ENCODE data around the gene PAMR1. TPM values are rescaled to one million over a fixed set of nuclear protein-coding genes. Genes with fewer than 3 reads are reported as not detected.

Gene PAMR1
- total RNA-seq, 1 donor: 49.9 TPM

DNA sequence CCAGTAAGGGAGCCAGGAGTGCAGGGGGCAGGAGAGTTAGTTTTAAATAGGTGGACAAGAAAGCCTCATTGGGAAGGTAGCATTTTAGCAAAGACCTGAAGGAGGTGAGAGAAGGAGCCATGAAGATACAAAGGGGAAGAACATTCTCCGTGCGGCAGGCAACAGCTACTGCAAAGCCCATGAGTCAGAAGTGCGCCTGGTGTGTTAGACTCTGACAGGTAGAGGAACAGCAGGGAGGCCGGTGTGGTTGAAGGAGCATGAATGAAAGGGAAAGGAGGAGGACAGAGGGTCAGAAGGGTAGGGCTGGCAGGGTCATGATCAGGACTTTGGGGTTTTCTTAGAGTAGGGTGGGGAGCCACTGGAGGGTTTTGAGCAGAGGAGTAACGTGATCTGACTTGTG, 34.5 kb upstream of the PAMR1 start:
- no peaks in the 10 kb centered on the region for H4K20me1 ChIP-seq (ENCODE audit: insufficient read depth, low read length)
- H3K36me3 ChIP-seq (ENCODE audit: insufficient read depth, low read length): no peaks in the 10 kb centered on the region
- H3K27me3 ChIP-seq (ENCODE audit: insufficient read depth, low read length): no peaks in the 10 kb centered on the region
- no peak overlapping the region for H2AFZ ChIP-seq (ENCODE audit: low read length)
- no peaks in the 10 kb centered on the region for H3K9me3 ChIP-seq (ENCODE audit: low read depth, low read length)
- H3K4me2 ChIP-seq (ENCODE audit: insufficient read depth, low read length): no peak overlapping the region
- no peaks in the 10 kb centered on the region for H3K79me2 ChIP-seq (ENCODE audit: insufficient read depth, low read length)
- DNase-seq (ENCODE audit: insufficient read length, low spot score, missing footprints): no peak
- peaks cover 23% of the 10 kb centered on the region for H3K4me1 ChIP-seq (ENCODE audit: insufficient read depth, low read length)
- no peak for TF ChIP-seq CTCF (IDR thresholded peaks at IDR 0.05; ENCODE audit: extremely low read depth, low read depth, low read length)
- H3K27ac ChIP-seq (ENCODE audit: low read depth, low read length): no peak overlapping the region
- no peak overlapping the region for H3K4me3 ChIP-seq (ENCODE audit: insufficient read depth, low read length)

- peak; percentile 76 for DNase-seq (ENCODE audit: insufficient read length, low spot score, missing footprints)
- H2AFZ ChIP-seq (ENCODE audit: low read length): no peak overlapping the region
- H3K4me3 ChIP-seq (ENCODE audit: insufficient read depth, low read length): no peak overlapping the region
- H3K79me2 ChIP-seq (ENCODE audit: insufficient read depth, low read length): no peaks in the 10 kb centered on the region
- H3K27ac ChIP-seq (ENCODE audit: low read depth, low read length): no peak overlapping the region
- no peaks in the 10 kb centered on the region for H3K36me3 ChIP-seq (ENCODE audit: insufficient read depth, low read length)
- H3K4me1 ChIP-seq (ENCODE audit: insufficient read depth, low read length): peaks cover 29% of the 10 kb centered on the region
- no peak for TF ChIP-seq CTCF (IDR thresholded peaks at IDR 0.05; ENCODE audit: extremely low read depth, low read depth, low read length)
- no peaks in the 10 kb centered on the region for H4K20me1 ChIP-seq (ENCODE audit: insufficient read depth, low read length)
- no peaks in the 10 kb centered on the region for H3K9me3 ChIP-seq (ENCODE audit: low read depth, low read length)
- H3K4me2 ChIP-seq (ENCODE audit: insufficient read depth, low read length): no peak overlapping the region
- no peaks in the 10 kb centered on the region for H3K27me3 ChIP-seq (ENCODE audit: insufficient read depth, low read length)
Observed at GRCh38 chr11:35558513-35558912, 33.1 kb upstream of the PAMR1 start.

DNA sequence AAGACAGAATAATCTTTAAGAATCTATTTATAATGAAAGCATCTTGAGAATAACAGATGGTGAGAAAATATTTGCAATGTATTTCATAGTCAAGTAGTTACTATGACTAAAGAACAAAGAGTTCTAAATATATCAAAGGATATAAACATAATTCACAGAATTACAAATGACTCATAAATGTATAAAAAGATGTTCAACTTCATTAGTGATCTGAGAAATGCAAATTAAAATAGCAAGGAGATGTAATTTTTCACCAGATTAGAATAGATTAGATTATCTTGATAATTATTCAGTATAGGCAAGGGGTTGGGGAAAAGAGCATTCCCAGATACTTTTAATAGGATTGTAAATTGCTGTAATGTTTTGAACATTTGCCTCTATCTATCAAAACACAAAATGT, 30.1 kb upstream of the PAMR1 start:
- DNase-seq (ENCODE audit: insufficient read length, low spot score, missing footprints): peak; percentile 78
- no peak overlapping the region for H3K4me2 ChIP-seq (ENCODE audit: insufficient read depth, low read length)
- no peaks in the 10 kb centered on the region for H3K36me3 ChIP-seq (ENCODE audit: insufficient read depth, low read length)
- H3K27me3 ChIP-seq (ENCODE audit: insufficient read depth, low read length): no peaks in the 10 kb centered on the region
- no peaks in the 10 kb centered on the region for H3K9me3 ChIP-seq (ENCODE audit: low read depth, low read length)
- H3K27ac ChIP-seq (ENCODE audit: low read depth, low read length): peak overlapping the region; percentile 76
- no peak overlapping the region for H2AFZ ChIP-seq (ENCODE audit: low read length)
- no peaks in the 10 kb centered on the region for H4K20me1 ChIP-seq (ENCODE audit: insufficient read depth, low read length)
- peaks cover 29% of the 10 kb centered on the region for H3K4me1 ChIP-seq (ENCODE audit: insufficient read depth, low read length)
- TF ChIP-seq CTCF (IDR thresholded peaks at IDR 0.05; ENCODE audit: extremely low read depth, low read depth, low read length): no peak
- H3K79me2 ChIP-seq (ENCODE audit: insufficient read depth, low read length): no peaks in the 10 kb centered on the region
- H3K4me3 ChIP-seq (ENCODE audit: insufficient read depth, low read length): no peak overlapping the region

GRCh38 chr11:35554491-35555437, 29.3 kb upstream of the PAMR1 start:
- Histone ChIP-seq H3K4me3 (ENCODE audit: insufficient read depth, low read length) (no peak overlapping the region), H3K36me3 (ENCODE audit: insufficient read depth, low read length) (no peaks in the 10 kb centered on the region), H2AFZ (ENCODE audit: low read length) (peak overlapping the region; percentile 57), H3K27me3 (ENCODE audit: insufficient read depth, low read length) (no peaks in the 10 kb centered on the region), H3K79me2 (ENCODE audit: insufficient read depth, low read length) (no peaks in the 10 kb centered on the region), H3K9me3 (ENCODE audit: low read depth, low read length) (no peaks in the 10 kb centered on the region), H3K27ac (ENCODE audit: low read depth, low read length) (peak overlapping the region; percentile 76), H3K4me1 (ENCODE audit: insufficient read depth, low read length) (peaks cover 37% of the 10 kb centered on the region), H4K20me1 (ENCODE audit: insufficient read depth, low read length) (no peaks in the 10 kb centered on the region), H3K4me2 (ENCODE audit: insufficient read depth, low read length) (peak overlapping the region; percentile 35)
- DNase-seq (ENCODE audit: insufficient read length, low spot score, missing footprints): no peak
- TF ChIP-seq CTCF (IDR thresholded peaks at IDR 0.05; ENCODE audit: extremely low read depth, low read depth, low read length): peak; percentile 55
